GM18502 (cell line): Measurements from ENCODE around the gene CAPN2.

ENCODE experiments used
- ATAC-seq: cut with Tn5 transposase; IDR thresholded peaks from one replicate; pipeline ENCODE4 v1.9.1; 2021; ENCODE audit warnings: mild to moderate bottlenecking; ENCODE audit not compliant: unreplicated experiment, poor library complexity

The CAPN2 gene

DNA sequence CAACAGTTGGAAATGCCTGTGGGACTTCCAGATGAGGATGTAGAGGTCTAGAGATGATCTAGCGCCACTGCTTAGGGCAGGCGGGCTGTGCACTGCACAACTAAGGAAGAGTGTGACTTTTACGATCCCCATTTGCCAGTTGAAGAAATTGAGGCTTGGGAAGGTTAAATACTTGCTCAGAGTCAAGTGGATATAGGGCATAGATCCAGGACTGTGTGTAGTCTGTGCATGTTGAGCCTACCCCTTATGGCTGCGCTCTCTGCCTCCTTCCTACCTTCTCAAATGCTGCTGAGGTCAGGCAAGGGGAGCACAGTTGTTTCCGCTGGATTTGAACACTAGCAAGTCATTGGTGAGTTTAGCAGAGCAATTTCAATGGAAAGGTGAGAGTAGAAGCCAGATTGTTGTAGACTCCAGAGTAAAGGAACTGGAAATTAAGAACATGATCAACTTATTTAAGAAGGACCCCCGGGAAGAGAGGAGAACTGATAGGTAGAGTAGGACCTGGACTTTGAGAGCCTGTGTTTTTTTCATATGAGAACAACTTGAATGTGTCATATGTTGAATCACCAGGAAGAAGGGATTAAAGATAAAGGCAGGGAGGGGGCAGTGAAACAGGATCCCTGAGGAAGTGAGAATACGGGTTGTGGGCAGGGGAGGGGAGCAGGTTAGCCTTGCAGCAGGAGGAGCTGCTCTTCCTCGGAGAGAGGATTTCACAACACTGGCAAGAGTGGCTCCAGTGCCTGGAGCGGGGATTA, 2.7 kb downstream of the CAPN2 start:
- no peak for ATAC-seq

- ATAC-seq = no peak
Measured at GRCh38 chr1:223715604-223716172, 3.3 kb downstream of the CAPN2 start.

DNA sequence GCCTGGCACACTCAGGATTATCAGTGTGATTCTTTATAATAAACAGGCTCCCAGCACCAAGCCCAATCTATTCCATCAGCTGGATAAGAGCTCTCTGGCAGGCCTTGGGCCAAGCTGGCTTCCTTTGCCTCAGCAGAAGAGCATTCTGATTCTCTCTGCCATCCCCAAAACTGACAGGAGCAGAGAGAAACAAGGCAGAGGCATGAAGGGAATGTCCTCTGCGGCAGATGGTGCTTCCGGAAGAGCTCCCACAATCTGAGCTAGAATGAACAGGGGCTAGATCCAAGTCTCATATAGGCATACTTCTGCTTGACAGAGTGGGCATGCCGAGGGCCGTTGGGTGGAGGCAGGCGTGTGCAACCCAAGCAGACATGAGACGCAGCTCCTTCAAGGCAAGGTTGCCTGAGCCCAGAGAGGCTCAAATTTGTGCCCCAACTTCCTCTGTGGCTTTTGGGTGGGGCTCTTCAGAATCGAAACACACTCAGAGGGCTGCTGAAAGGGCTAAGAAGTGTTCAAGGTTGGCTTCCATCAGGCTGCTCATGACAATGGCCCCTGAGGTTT, 4.0 kb downstream of the CAPN2 start:
- peak; percentile 49 for ATAC-seq

DNA sequence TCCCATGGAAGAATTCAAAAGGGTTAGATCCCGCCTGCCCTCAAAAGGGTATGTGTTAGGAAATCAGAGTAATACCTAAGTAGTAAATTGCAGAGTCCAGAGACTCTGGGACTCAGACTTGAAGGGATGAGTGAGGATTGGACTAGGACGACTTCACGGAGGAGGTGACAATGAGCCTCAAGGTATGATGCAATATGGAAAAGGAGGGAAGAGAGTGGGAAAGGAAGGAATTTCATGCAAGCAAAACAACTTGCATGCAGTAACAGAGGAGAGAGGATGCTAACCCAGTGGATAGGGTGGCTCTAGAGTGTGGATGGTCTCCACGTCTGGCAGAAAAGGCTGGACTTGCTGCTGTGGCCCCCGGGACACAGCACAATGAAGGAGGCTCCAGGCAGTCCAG, 4.8 kb downstream of the CAPN2 start:
- ATAC-seq = no peak

DNA sequence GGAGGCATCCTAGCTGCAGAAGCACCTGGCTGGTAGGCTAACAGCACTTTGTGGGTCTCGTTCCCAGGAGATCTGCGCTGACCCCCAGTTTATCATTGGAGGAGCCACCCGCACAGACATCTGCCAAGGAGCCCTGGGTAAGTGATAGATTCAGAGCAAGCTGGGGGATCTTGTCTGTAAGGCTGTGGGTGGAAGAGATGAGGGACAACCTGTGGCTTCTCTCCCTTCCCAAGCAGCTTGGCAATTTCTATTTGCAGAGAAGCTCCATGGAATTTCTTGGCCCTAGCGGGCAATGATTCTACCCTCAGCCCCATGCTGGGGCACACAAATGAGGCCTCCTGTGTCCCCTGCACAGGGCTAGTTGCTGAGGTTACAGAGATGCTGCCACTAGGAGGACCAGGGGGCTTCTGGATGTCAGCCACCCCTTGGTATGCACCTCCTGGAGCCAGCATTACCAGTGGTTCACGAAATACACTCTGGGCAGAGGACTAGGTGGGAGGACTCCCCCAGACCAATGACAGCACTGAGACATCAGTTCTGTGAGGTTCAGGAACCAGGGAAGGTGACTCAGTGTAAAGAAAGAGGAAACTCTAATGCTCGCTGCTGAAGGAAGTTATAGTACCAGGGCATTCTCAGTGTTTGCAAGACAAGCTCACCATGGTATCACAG, 5.5 kb downstream of the CAPN2 start:
- ATAC-seq = no peak

DNA sequence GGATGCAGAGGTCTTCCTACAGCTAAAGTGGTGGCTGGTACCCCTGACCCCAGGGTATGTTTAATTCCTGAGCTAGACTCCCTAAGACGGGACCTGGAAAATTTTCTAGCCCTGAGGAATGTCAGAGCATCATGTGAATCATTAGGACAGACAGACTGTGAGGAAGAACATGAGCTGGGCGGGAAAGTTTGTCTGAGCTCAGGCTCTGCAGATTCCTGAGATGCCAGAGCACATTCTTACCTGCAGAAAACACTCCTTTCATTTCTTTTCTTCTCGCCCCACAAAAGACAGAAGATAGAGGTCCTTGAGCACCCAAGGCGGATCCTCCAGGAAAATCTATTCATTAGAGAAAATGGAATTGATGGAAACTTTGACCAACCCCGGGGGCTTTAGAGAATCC, 6.5 kb downstream of the CAPN2 start:
- no peak for ATAC-seq

DNA sequence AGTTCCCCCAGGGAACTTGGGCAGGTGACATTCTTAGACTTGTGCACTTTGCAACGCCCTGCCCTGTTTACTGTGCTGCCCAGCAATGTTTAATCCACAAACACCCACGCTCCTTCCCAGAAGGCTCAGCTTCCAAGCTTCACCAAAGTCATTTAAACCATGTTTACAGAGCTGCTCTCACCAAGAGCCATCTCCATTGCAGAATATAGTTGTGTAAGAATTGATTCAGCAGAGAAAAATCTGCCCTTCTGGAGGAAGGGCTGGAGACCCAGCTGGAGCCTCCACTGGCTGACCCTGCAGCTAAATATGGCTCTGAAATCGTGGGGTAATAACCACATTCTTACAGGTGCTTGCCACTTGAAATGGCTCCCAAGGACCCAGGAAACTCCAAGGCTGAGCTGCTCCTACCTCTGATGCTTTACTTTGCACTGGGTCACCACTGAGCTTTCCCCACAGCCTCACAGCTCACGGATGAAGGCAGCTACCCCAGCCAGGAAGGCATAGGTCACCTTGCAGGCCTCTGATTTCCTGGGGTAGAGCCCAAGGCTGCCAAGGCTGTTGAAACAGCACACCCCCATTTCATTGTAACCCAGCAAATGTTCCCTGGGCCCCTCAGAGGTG, 8.7 kb downstream of the CAPN2 start:
- ATAC-seq = no peak

- ATAC-seq = no peak
Measured at GRCh38 chr1:223721658-223722607, 9.6 kb downstream of the CAPN2 start.

GRCh38 chr1:223723351-223723904, 11.1 kb downstream of the CAPN2 start:
- no peak for ATAC-seq

DNA sequence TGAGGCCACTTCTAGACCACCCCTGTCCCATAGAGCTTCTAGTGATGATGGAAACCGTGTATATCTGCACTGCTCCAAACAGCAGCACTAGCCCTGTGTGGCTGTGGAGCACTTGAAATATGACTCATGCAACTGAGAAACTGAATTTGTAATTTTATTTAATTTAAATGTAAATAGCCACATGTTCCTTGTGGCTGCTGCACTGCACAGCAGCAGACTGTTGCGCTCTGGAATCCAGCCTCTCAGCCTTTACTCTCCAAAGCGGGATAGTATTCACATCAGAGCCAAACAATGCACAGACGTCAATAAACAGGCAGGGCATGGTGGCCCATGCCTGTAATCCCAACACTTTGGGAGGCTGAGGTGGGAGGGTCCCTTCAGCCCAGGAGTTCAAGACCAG, 12.0 kb downstream of the CAPN2 start:
- no peak for ATAC-seq

DNA sequence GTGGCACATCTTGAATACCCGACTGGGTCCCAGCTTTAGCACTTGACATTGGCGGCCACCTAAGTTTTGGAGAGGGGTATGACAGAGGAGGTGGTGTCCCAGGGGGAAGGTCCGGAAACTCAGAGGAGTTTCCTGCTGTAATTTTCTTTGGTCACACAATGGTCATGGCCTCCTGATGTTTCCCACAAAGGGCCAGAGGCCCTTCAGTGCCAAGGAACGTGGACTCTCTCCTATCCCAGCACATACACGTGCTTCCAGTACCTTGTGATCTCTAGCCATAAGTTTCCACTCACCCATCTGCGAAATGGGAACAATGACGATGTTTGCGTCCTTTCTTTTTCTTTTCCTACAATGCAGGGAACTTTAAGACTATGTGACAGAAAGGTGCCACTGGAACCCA, 13.2 kb downstream of the CAPN2 start:
- no peak for ATAC-seq

GRCh38 chr1:223726380-223727001, 14.2 kb downstream of the CAPN2 start:
- peak; percentile 99 for ATAC-seq

DNA sequence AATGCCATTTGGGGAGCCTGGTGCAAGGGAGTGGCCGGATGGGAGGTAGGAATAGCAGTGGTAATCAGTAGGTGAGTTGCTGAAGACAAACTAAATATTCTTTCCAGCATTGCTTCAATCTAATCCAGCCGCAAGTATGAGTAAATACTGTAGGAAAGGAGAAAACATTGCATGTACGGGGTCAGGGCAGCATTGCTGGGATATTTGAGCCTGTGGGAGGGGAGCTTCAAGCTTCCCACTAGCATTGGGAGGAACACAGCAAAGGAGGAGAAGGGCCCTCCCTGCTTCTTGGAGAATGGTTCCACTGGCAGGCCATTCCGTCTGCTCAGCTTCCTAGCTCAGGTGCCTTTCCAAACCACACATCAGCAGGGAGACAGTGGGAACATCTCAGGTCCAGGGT, 15.2 kb downstream of the CAPN2 start:
- ATAC-seq = no peak

GRCh38 chr1:223729906-223730305, 17.6 kb downstream of the CAPN2 start:
- ATAC-seq = no peak

DNA sequence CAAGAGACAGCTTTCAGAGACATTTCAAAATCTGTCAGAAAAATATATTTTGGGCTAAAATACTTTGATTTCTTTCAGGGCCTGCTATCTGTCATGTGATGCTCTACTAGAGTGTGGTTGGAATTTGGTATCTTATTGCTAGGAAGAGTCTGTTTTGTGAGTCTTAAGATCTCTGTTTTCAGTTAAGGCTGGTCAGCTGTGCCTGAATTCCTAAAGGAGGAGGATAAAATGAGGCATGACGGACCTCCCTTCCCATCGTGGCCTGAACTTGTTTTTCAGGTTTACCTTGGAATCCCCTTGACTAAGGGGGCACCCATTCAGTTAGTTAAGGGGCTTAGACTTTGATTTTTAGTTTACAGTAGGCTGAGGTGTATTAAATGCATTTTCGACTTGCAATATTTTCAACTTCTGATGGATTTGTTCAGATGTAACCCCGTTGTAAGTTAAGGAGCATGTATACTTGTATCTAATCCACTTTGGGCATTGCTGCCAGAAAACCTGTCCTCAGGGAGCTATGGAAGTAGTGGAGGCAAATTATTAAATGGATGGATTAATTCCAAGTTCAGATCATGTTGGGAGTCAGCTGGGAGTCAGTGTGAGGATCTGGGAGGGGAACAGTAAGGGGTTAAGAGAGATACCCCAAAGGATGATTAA, 18.3 kb downstream of the CAPN2 start:
- ATAC-seq = no peak

- no peak for ATAC-seq
Measured at GRCh38 chr1:223731133-223731770, 18.9 kb downstream of the CAPN2 start.

DNA sequence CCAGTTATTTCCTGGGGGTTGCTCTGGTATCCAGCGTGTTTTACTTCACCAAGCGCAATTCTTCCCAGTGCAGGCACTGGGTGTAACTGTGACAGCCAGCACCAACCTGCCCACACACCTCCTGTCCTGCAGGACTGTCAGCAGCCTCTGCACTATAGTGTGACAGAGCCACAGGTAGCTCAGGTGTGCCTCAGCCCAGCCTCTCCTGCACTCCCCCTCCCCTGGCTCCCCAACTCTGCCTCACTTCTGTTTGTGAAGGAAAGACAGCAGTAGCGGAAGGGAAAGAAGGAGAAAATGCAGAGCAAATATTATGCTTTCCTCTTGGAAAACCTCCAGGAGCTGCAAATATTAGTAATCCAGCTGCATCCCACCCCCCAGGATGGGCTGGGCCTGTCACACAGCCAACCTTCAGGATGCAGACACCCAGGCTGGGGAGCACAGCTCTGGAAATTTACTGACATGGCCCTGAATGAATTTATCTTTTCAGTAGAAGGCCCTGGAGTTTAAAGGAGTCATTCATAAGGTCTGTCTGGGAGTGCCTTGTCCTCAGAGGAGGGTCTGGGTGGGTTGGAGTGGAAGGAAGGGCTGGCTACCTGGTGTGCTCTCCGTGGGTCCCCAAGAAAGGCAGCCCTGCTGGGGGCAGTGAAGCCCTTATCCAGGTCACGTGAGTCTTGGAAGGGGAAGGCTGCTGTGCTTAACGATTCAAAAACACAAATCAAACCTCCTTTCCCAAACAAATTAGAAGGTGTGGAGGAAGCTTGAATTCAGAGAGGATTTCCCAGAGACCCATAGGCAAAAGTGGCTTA, 20.9 kb downstream of the CAPN2 start:
- no peak for ATAC-seq
